H9 (cell line): ENCODE data around the gene TGM5. TPM values are rescaled to one million over a fixed set of nuclear protein-coding genes. Genes with fewer than 3 reads are reported as not detected.

Source experiments
- DNase-seq: peaks from one replicate; pipeline ENCODE4 v3.0.0-alpha.2; 2017
- H2AFZ ChIP-seq: one replicate; pipeline ENCODE4 v1.6.1; 2013; ENCODE audit warnings: mild to moderate bottlenecking, low read length, control low read depth, moderate library complexity
- H2AK5ac ChIP-seq: 2 replicates; pipeline ENCODE4 v1.6.1; 2013; ENCODE audit warnings: low read length, control low read depth, mixed read lengths; ENCODE audit not compliant: insufficient read length
- H2BK120ac ChIP-seq: one replicate; pipeline ENCODE4 v1.6.1; 2013; ENCODE audit warnings: low read depth, mild to moderate bottlenecking, low read length, control low read depth, inconsistent platforms; ENCODE audit not compliant: poor library complexity, severe bottlenecking
- H2BK12ac ChIP-seq: 2 replicates; pipeline ENCODE4 v1.6.1; 2013; ENCODE audit warnings: low read length, control low read depth, mixed read lengths, low read depth; ENCODE audit not compliant: insufficient read length
- H2BK15ac ChIP-seq: 2 replicates; pipeline ENCODE4 v1.6.1; 2013; ENCODE audit warnings: low read depth, low read length, control low read depth
- H2BK20ac ChIP-seq: one replicate; pipeline ENCODE4 v1.6.1; 2013; ENCODE audit warnings: low read depth, mild to moderate bottlenecking, low read length, control low read depth, inconsistent platforms; ENCODE audit not compliant: poor library complexity, severe bottlenecking
- H2BK5ac ChIP-seq: 2 replicates; pipeline ENCODE4 v1.6.1; 2013; ENCODE audit warnings: low read length, control low read depth, mixed read lengths; ENCODE audit not compliant: insufficient read length
- H3K14ac ChIP-seq: 2 replicates; pipeline ENCODE4 v1.6.1; 2013; ENCODE audit warnings: low read length, control low read depth; ENCODE audit not compliant: insufficient read depth
- H3K18ac ChIP-seq: 2 replicates; pipeline ENCODE4 v1.6.1; 2013; ENCODE audit warnings: low read depth, mild to moderate bottlenecking, mixed read lengths, low read length, control low read depth; ENCODE audit not compliant: insufficient read length
- H3K23ac ChIP-seq: 2 replicates; pipeline ENCODE4 v1.6.1; 2013; ENCODE audit warnings: low read length, control low read depth, mixed read lengths, low read depth; ENCODE audit not compliant: insufficient read length
- H3K23me2 ChIP-seq: 2 replicates; pipeline ENCODE4 v1.6.1; 2013; ENCODE audit warnings: low read depth, mild to moderate bottlenecking, mixed read lengths, low read length, control low read depth; ENCODE audit not compliant: insufficient read length, poor library complexity, severe bottlenecking
- H3K27ac ChIP-seq: 2 replicates; pipeline ENCODE4 v1.5.1; 2013; ENCODE audit warnings: low read length, control low read depth, mixed read lengths, low read depth; ENCODE audit not compliant: insufficient read length
- H3K27me3 ChIP-seq: 2 replicates; pipeline ENCODE4 v1.6.1; 2013; ENCODE audit warnings: low read length, control low read depth, inconsistent platforms; ENCODE audit not compliant: insufficient read depth
- H3K4ac ChIP-seq: 2 replicates; pipeline ENCODE4 v1.6.1; 2013; ENCODE audit warnings: low read depth, mild to moderate bottlenecking, control low read depth, inconsistent platforms, low read length, moderate library complexity
- H3K4me1 ChIP-seq: 2 replicates; pipeline ENCODE4 v1.6.1; 2013; ENCODE audit warnings: low read length, control low read depth, inconsistent platforms; ENCODE audit not compliant: insufficient read depth
- H3K4me2 ChIP-seq: 2 replicates; pipeline ENCODE4 v1.6.1; 2013; ENCODE audit warnings: low read length, control low read depth, mixed read lengths; ENCODE audit not compliant: insufficient read length, insufficient read depth
- H3K56ac ChIP-seq: 2 replicates; pipeline ENCODE4 v1.6.1; 2013; ENCODE audit warnings: low read depth, mild to moderate bottlenecking, mixed read lengths, low read length, control low read depth; ENCODE audit not compliant: insufficient read length
- H3K79me1 ChIP-seq: 2 replicates; pipeline ENCODE4 v1.6.1; 2013; ENCODE audit warnings: low read depth, mild to moderate bottlenecking, moderate library complexity, low read length, control low read depth, inconsistent platforms; ENCODE audit not compliant: insufficient read depth, poor library complexity, severe bottlenecking
- H3K79me2 ChIP-seq: 2 replicates; pipeline ENCODE4 v1.6.1; 2013; ENCODE audit warnings: low read length, control low read depth, inconsistent platforms; ENCODE audit not compliant: insufficient read depth
- H3K9ac ChIP-seq: 2 replicates; pipeline ENCODE4 v1.6.1; 2013; ENCODE audit warnings: low read length, control low read depth, mixed read lengths; ENCODE audit not compliant: insufficient read length; ENCODE audit errors: extremely low read depth
- H3K9me3 ChIP-seq: one replicate; pipeline ENCODE4 v1.6.1; 2013; ENCODE audit warnings: low read depth, low read length, inconsistent platforms; ENCODE audit not compliant: control insufficient read depth
- H3T11ph ChIP-seq: one replicate; pipeline ENCODE4 v1.6.1; 2013; ENCODE audit warnings: mild to moderate bottlenecking, low read length, control low read depth, inconsistent platforms
- H4K20me1 ChIP-seq: one replicate; pipeline ENCODE4 v1.6.1; 2013; ENCODE audit not compliant: control insufficient read depth, insufficient read length, insufficient read depth
- H4K5ac ChIP-seq: 2 replicates; pipeline ENCODE4 v1.6.1; 2013; ENCODE audit warnings: low read depth, mild to moderate bottlenecking, mixed read lengths, low read length, control low read depth; ENCODE audit not compliant: insufficient read length
- H4K8ac ChIP-seq: replicated peaks from 2 replicates; pipeline ENCODE4 v1.6.1; 2013; ENCODE audit warnings: low read length, control low read depth, mixed read lengths, low read depth; ENCODE audit not compliant: insufficient read length
- H4K91ac ChIP-seq: 2 replicates; pipeline ENCODE4 v1.6.1; 2013; ENCODE audit warnings: low read depth, mild to moderate bottlenecking, moderate library complexity, mixed read lengths, low read length, control low read depth; ENCODE audit not compliant: insufficient read length
- H3K27ac Mint-ChIP-seq, 3 experiments: 2 replicates in 2 of 3; 3 replicates in 1 of 3; pipeline ENCODE4 v1.8.0; 2020 to 2021; ENCODE audit warnings: mixed read lengths in 3 of 3, mild to moderate bottlenecking in 1 of 3, moderate library complexity in 1 of 3
- H3K27me3 Mint-ChIP-seq: 2 replicates; pipeline ENCODE4 v1.8.0; 2021; ENCODE audit warnings: low read depth, mild to moderate bottlenecking, moderate library complexity, mixed read lengths
- H3K36me3 Mint-ChIP-seq, 3 experiments: 2 replicates in 2 of 3; 3 replicates in 1 of 3; pipeline ENCODE4 v1.8.0; 2020 to 2021; ENCODE audit warnings: low read depth in 3 of 3, mixed read lengths in 3 of 3; ENCODE audit not compliant: insufficient read depth in 1 of 3
- H3K4me1 Mint-ChIP-seq, 2 experiments: 2 replicates each; pipeline ENCODE4 v1.8.0; 2020; ENCODE audit warnings: mixed read lengths in 2 of 2
- H3K4me3 Mint-ChIP-seq, 2 experiments: 2 replicates in 1 of 2; 3 replicates in 1 of 2; pipeline ENCODE4 v1.8.0; 2020 to 2021; ENCODE audit warnings: mild to moderate bottlenecking in 2 of 2, mixed read lengths in 2 of 2, moderate library complexity in 1 of 2
- H3K9me3 Mint-ChIP-seq, 2 experiments: 2 replicates in 1 of 2; 3 replicates in 1 of 2; pipeline ENCODE4 v1.8.0; 2020; ENCODE audit warnings: mild to moderate bottlenecking in 2 of 2, mixed read lengths in 2 of 2, moderate library complexity in 1 of 2
- CTCF ChIP-seq: fragments of 200-600 bp; sonication (generic); conservative IDR thresholded peaks from 3 replicates; pipeline ENCODE4 v1.8.0; 2021; ENCODE audit warnings: antibody characterized with exemption, mild to moderate bottlenecking
- WGBS: extraction: QIAGEN DNeasy Blood & Tissue Kit; methylation state at CpG from one replicate; pipeline ENCODE4 v1.1.7; 2013; ENCODE audit warnings: missing lambda C conversion rate, low lambda C conversion rate, mixed read lengths; ENCODE audit not compliant: insufficient read length; ENCODE audit errors: extremely low coverage; 5-methylcytosine and 5-hydroxymethylcytosine counted together
- total RNA-seq: library from RNA; stranded (reverse); gene quantifications from 2 replicates; pipeline ENCODE4 v1.2.1, GENCODE V29; 2021

TGM5 gene
- total RNA-seq, 1 experiment from 2014 or later = not detected

DNA sequence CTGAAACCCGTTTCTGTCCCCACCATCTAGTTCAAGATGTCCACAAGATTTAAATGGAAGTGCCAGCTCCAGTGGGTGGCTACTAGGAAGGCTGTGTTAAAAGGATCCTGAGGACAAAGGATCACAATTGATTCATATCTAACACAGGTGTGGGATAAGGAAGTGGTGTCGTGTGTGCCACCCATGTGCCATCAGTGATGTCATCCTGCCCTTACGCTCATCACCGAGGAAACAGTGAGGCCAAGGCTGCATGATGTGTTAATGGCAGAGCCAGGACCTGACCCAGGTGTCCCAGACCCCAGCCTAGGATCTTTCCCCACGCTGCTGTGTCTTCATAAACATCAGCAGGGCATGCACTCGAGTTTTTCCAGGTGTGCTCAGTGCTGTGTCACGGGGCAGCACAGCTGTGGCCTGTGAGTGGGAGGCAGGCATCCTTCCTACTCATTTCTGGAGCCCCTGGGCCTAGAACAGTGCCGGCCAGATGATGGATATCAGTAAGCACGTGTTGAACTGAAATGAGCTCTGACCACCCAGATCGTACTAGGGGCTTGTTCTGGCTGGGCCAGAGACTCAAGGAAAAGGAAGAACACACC, 10.6 kb upstream of the TGM5 start:
- no peak overlapping the region for H3K23ac ChIP-seq
- no peak overlapping the region for H3K9ac ChIP-seq
- H3K79me1 ChIP-seq = no peaks in the 10 kb centered on the region
- H3K27me3 ChIP-seq = no peaks in the 10 kb centered on the region
- no peak overlapping the region for H3K56ac ChIP-seq
- no peak overlapping the region for H3K4me2 ChIP-seq
- no peak overlapping the region for H3K4ac ChIP-seq
- WGBS = no CpG with 5 or more reads among the region's 10 CpGs
- no peaks in the 10 kb centered on the region for H4K20me1 ChIP-seq
- H3K4me1 ChIP-seq = no peaks in the 10 kb centered on the region
- no peak overlapping the region for H3K14ac ChIP-seq
- H3K23me2 ChIP-seq = no peaks in the 10 kb centered on the region
- no peak for DNase-seq
- H3T11ph ChIP-seq = no peak overlapping the region
- H3K4me3 Mint-ChIP-seq = 0 out of 5 replicates have a peak overlapping the region, but pooled peaks of 1 of the 2 experiments have one; percentile 19
- peaks cover 0 to 10% of the 10 kb centered on the region in 2 experiments; a peak in 2 of 4 replicates for H3K4me1 Mint-ChIP-seq
- no peak overlapping the region for H2BK20ac ChIP-seq
- H4K8ac ChIP-seq = no peak overlapping the region
- no peak overlapping the region for H4K91ac ChIP-seq
- H3K27ac Mint-ChIP-seq = no peak overlapping the region
- H3K27me3 Mint-ChIP-seq = peaks cover 5% of the 10 kb centered on the region
- no peak overlapping the region for H2BK12ac ChIP-seq
- H2AFZ ChIP-seq = no peak overlapping the region
- H3K9me3 ChIP-seq = no peaks in the 10 kb centered on the region
- no peak overlapping the region for H2BK5ac ChIP-seq
- no peak overlapping the region for H2AK5ac ChIP-seq
- H3K9me3 Mint-ChIP-seq = peaks cover 0 to 2% of the 10 kb centered on the region in 2 experiments; a peak in 1 of 5 replicates
- no peak overlapping the region for H3K27ac ChIP-seq
- TF ChIP-seq CTCF = no peak
- H2BK120ac ChIP-seq = no peak overlapping the region
- no peaks in the 10 kb centered on the region for H3K79me2 ChIP-seq
- H2BK15ac ChIP-seq = no peak overlapping the region
- no peak overlapping the region for H3K18ac ChIP-seq
- H4K5ac ChIP-seq = no peak overlapping the region
- no peaks in the 10 kb centered on the region for H3K36me3 Mint-ChIP-seq
